ENCODE data around the gene MTHFD1.

DNA sequence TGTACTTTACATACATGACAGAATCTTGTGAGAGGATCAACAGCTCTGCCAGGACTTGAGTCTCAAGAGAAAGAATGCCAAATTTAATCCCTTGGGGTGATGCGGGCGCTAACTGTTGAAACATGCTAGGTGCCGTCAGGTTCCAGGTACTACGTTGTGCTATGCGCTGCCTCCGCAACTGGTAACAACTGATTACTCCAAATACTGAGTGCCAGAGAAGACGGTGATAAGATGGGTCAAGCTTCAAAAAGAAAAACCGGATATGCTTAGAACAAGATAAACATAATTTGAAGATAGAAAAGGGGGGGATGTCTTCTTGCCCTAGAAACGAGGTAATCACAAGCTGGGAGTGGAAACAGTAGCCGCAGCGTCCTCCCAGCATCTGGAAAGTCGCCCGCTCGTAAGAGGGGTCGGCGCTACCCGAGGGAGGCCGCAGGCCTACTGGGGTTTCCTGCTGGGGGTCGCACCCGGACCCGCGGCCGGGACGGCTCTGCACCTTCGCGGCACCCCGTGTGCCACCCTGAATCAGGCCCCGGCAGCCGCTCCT, 114.8 kb downstream of the MTHFD1 start:
- TF ChIP-seq, protein P1, sequence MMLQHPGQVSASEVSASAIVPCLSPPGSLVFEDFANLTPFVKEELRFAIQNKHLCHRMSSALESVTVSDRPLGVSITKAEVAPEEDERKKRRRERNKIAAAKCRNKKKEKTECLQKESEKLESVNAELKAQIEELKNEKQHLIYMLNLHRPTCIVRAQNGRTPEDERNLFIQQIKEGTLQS (IDR thresholded peaks at IDR 0.05) = no peak
- TF ChIP-seq EZH2phosphoT487 (IDR thresholded peaks at IDR 0.05; ENCODE audit: borderline replicate concordance) = no peak
- no peak for TF ChIP-seq EZH2 (IDR thresholded peaks at IDR 0.05)
- no peak for TF ChIP-seq RAD21 (IDR thresholded peaks at IDR 0.05; ENCODE audit: low read depth)
- TF ChIP-seq YY1 (IDR thresholded peaks at IDR 0.05; ENCODE audit: extremely low read depth, insufficient replicate concordance, low read depth, low read length) = no peak
- TF ChIP-seq, protein P2, sequence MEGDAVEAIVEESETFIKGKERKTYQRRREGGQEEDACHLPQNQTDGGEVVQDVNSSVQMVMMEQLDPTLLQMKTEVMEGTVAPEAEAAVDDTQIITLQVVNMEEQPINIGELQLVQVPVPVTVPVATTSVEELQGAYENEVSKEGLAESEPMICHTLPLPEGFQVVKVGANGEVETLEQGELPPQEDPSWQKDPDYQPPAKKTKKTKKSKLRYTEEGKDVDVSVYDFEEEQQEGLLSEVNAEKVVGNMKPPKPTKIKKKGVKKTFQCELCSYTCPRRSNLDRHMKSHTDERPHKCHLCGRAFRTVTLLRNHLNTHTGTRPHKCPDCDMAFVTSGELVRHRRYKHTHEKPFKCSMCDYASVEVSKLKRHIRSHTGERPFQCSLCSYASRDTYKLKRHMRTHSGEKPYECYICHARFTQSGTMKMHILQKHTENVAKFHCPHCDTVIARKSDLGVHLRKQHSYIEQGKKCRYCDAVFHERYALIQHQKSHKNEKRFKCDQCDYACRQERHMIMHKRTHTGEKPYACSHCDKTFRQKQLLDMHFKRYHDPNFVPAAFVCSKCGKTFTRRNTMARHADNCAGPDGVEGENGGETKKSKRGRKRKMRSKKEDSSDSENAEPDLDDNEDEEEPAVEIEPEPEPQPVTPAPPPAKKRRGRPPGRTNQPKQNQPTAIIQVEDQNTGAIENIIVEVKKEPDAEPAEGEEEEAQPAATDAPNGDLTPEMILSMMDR (IDR thresholded peaks at IDR 0.05 in 2 of 3, conservative IDR thresholded peaks at IDR 0.05 in 1 of 3; ENCODE audit: borderline replicate concordance in 1 of 3, insufficient read depth in 1 of 3, low read depth in 2 of 3, low read length in 2 of 3) = no peak
- TF ChIP-seq POLR2A (IDR thresholded peaks at IDR 0.05; ENCODE audit: borderline replicate concordance, extremely low read depth, insufficient read depth, insufficient read length) = no peak
- no peak for TF ChIP-seq JUND (IDR thresholded peaks at IDR 0.05)
